Tongue (tissue), 2 donors: ENCODE data around the gene DEPDC7. TPM values are rescaled to one million over a fixed set of nuclear protein-coding genes. Genes with fewer than 3 reads are reported as not detected.
"Not testable (repeated sequence)": the region's sequence is repeated elsewhere in the genome, so short reads cannot be mapped to it uniquely, and the experiment has no call there.

Experiments used
- DNase-seq: peaks from one replicate; pipeline ENCODE4 v3.0.0-alpha.2; 2015
- total RNA-seq: library from RNA; depleted of rRNA; stranded (reverse); fragments of >200 nt; gene quantifications from one replicate; pipeline ENCODE4 v1.2.3, GENCODE V29; 2014

Gene DEPDC7
- total RNA-seq, 1 donor from 2014 or later, result 17.0 TPM

- DNase-seq, result no peak
Measured at GRCh38 chr11:33027233-33027632, 11.6 kb downstream of the DEPDC7 start.

DNA sequence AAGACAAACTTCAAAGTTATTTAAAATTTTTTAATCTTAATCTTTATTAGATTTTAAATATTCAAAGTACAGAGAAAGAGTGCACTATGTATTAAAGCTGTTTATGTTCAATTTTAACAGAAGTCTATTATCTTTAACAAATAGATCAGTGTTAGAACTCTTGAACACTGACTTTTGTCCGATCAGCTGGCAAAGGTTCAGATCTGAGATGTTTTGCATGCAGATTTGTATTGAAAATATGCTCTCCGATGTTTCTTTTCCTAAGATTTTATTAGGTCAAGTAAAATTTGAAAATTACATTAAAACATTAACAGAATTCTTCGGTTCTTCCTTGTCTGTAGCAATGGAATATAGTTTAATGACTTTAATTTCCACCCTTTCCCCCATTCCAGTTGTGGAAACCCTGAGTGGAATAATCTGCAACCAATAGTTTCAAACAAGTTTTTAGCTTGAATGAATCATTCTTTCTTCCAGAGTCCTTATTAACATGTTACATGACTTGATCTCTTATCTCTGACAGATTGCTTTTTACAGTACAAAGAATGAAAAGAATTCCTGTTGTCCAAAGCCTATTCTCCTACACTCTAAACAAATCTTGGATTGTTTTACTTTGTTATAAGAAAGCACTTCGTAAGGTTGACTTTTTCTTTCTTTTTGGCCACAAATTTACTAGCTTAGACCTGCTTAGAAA lies 12.3 kb downstream of the DEPDC7 start:
- DNase-seq, result no peak

GRCh38 chr11:33028537-33028914 lies 12.8 kb downstream of the DEPDC7 start:
- no peak for DNase-seq

DNA sequence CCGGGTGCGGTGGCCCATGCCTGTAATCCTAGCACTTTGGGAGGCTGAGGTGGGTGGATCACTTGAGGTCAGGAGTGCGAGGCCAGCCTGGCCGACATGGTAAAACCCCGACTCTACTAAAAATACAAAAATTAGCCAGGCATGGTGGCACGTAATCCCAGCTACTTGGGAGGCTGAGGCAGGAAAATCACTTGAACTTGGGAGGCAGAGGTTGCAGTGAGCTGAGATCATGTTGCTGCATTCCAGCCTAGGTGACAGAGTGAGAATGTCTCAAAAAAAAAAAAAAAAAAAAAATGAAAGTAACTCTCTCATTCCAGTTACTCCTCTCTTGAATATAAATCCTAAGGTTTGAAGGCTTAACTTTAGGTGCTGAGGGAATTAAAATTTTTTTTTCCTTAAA lies 13.5 kb downstream of the DEPDC7 start:
- not testable (repeated sequence) for DNase-seq

DNA sequence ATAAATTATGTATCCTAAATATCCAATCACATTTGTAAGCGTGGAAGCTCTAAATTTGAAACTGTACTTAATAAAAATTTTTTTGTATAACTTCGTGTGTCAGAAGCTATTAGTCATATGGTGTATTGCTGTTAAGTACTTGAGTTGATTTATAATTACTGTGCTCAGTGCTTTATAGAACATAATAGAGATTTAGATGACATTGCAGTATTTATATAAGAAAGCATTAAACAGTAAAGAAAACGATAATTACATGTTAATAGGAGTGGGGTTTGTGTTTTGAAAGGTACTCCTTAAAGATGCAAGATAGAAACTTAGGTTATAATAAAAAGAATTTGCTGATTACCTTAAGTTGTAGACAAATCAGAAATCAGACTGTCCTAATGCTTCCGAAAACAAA lies 17.8 kb downstream of the DEPDC7 start:
- no peak for DNase-seq

DNA sequence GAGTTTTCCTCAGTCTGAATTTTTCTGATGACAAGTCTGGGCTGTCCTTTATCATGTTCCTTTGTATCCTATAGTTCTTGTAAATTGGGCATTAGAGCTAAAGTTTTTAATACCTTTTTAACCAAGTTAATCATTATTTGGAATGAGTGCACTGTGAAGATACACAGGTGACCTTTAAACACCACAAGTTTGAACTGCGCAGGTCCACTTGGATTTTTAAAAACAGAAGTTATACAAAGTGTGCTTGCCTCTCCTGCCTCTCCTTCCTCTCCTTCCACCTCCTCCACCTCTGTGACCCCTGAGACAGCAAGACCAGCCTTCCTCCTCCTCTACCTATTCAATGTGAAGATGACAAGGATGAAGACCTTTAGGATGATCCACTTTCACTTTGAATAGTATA lies 19.3 kb downstream of the DEPDC7 start:
- no peak for DNase-seq

DNA sequence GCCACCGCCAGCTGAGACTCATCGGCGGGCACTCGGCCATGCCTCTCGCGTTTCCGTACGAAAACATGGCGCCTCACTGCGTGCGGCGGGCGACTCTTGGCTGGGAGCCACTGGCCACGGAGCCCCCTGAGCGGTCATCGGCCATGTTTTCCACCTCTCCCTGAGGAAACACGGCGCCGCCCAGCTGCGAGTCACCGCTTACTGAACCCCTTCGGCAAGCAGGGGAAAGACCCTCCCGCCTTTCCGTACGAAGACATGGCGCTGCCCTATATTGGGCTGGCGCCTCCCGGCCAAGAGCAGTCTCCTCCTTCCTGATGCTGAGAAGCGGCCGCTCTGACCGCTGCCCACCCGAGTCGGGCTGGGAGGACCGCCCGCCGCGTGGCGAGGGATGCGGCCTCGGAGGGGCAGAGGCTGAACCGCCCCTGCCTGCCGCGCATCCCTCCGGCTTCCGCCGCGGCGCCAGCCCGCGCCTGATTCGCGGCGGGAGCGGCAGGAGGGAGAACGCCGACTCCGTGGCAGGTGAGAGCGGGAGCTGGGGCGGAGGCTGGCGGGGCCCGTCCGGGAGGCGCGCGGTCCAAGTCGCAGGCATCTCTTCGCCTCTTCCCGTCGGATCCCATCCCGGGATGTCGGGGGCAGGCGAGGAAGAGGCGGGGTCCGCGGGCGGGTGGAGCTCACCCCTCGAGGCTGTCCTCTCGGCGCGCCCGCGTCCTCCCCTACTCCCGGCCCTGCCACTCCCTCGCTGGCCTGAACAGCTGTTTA lies 23.8 kb downstream of the DEPDC7 start, which contains the start of gene TCP11L1:
TSS of gene TCP11L1 (plus strand) at position 299 of the 759 bp plus-strand sequence. CDS start 4,202 bp downstream, outside the sequence.
- peak; percentile 98 for DNase-seq

DNA sequence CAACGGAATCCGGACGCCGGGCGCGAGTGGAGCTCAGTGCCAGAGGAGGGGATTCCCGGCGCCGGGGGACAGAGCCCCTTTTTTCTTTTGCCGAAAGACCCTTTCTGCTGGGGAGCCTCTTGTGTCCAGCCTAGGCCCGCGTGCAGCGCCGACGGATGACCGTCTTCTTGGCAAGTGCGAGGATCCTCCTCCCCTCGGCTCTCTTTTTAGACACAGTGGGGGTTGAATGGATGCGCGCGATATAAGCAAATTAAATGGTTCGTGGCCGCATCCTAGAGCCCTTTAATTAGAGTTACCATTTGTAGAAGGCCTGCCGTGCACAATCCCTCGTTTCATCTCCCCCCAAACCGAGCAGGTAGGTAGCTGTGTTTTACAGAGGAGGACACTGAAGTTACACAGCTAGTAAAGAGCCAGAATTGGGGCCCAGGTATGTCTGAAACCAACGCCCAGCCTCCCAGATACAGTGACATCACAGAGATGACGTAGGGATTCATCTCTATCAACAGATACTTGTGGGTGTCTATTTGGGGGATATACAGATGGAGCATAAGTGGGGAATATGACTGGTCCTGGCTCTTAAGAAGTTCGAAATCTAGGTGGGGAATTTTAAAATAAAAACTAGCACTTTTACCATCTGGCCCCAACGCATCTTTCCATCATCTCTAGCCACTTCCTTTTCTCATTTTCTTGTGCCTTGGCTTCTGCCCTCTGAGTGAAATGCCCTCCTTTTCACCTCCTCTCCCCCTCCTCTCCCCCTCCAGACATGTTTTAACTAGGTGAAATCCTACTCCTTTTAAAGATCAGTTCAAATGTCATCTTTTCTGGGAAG lies 24.6 kb downstream of the DEPDC7 start:
- peak; percentile 61 for DNase-seq

GRCh38 chr11:33040862-33041453 lies 25.3 kb downstream of the DEPDC7 start:
- DNase-seq, result no peak

DNA sequence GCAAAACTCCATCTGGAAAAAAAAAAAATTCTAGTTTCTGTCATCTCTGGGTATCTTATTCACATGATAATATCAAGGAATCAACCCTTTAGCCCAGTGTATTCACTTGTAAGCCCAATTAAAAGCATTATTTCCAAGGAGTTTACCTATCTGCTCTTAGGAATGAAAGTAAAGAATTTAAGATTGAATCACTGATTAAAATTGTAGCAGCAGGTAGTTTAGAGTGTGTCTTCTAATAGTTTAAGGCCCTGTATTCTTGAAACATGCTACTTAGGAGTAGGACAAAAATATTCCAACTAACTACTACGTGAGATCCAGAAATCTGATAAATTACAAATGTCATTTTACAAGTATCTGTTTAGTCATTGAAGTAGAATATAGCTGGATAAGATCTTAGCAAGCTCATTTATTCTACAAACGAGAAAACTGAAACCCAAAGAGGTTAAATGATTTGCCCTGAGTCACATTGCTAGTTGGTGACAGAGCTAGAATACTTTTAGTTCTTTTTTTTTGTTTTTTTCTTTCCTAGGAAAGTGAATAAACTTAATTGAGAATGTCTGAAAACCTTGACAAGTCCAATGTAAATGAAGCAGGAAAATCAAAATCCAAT lies 27.6 kb downstream of the DEPDC7 start:
- no peak for DNase-seq

GRCh38 chr11:33044285-33044756 lies 28.6 kb downstream of the DEPDC7 start:
- DNase-seq, result no peak

DNA sequence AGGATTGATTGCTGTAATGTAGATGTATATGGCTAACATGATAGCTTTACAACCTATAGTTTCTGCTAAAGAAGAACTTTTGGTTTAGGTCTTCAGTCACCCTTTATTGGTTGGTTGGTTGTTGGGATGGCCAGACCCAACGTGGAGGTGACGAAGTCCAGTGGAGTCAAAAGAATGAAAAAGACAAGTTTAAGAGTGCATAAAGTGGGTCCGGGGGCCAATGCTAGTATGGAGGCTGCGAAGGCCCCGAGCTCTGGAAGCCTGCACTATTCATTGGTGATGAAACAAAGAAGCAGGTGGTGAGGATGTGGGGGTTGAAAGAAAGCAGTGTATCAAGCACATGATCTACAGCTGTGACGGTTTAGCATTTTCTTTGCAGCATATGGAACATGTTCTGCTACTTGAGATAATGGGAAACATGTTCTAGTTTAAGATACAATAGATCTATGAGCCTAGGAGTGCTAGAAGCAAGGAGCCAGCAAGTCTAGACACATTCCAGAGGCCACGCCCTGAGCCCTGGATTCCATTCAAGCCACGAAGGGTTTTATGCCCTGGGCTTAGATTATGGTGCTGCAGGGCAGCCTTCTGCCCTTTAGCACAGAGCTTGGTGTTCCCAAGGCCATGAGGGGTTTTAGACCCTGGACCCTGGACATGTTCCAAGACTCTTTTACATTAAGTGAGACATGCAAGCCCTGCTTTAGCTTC lies 30.0 kb downstream of the DEPDC7 start:
- no peak for DNase-seq

- not testable (repeated sequence) for DNase-seq
Measured at GRCh38 chr11:33048701-33049100, 33.0 kb downstream of the DEPDC7 start.

DNA sequence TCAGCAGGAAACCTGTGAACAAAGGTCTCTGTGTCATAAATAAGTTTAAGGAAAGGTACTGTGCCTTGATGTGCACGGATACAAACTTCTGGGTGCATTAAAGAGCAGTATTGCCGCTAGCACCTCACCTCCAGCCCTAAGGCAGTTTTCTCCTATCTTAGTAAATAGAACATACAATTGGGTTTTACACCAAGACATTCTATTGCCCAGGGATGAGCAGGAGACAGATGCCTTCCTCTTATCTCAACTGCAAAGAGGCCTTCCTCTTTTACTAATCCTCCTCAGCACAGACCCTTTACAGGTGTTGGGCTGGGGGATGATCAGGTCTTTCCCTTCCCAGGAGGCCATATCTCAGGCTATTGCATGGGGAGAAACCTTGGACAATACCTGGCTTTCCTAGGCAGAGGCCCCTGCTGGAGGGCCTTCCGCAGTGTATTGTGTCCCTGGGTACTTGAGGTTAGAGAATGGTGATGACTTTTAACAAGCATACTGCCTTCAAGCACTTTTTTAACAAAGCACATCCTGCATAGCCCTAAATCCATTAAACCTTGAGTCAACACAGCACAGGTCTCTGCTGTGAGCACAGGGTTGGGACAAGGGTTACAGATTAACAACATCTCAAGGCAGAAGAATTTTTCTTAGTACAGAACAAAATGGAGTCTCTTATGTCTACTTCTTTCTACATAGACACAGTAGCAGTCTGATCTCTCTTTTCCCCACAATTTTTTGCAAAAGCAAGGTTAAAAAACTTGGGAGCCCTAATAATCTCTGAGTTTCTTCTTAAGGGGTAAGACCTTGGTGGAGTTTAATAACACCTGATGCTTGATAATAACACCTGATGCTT lies 34.1 kb downstream of the DEPDC7 start:
- not testable (repeated sequence) for DNase-seq

- DNase-seq, result no peak
Measured at GRCh38 chr11:33052231-33052630, 36.6 kb downstream of the DEPDC7 start.

DNA sequence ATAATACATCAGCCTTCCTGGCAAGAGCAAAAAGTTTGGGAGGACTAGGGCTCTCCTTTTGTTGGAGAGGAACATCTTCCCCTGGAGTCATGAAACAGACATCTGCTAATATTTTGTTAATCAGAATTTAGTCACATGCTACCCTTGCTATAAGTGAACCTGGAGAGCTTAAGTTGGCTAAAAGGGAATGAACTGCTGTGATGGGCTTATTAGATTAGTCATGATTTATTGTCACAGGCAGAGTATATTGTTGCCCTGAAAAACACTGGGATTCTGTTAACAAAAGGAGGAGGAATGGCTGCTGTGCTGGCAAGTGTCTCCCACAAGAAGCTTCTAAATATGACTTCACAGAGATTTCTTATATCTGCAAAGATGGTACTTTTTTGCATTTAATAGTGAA lies 39.7 kb downstream of the DEPDC7 start:
- no peak for DNase-seq

- DNase-seq, result no peak
Measured at GRCh38 chr11:33057284-33057683, 41.6 kb downstream of the DEPDC7 start.

- no peak for DNase-seq
Measured at GRCh38 chr11:33059331-33060007, 43.8 kb downstream of the DEPDC7 start.

GRCh38 chr11:33060271-33060670 lies 44.6 kb downstream of the DEPDC7 start:
- peak; percentile 32 for DNase-seq

DNA sequence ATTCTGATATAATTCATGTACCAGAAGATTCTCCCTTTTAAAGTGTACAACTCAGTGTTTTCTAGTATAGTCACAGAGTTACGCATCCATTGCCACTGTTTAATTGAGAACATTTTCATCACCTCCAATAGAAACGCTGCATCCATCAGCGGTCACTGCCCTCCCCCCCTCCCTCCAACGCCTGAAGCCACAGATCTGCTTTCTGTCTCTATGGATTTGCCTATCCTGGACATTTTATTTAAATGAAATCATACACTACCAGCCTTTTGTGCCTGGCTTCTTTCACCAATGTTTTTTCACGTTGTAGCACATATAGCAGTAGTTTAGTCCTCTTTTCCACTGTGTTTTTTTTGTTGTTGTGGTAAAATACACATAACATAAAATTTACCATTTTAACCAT lies 46.5 kb downstream of the DEPDC7 start:
- no peak for DNase-seq
